Measurements from ENCODE around the gene MSANTD2. TPM values are rescaled to one million over a fixed set of nuclear protein-coding genes. Genes with fewer than 3 reads are reported as not detected.

MSANTD2 gene
- total RNA-seq, 3 donors from 2014 or later, result 7.2 to 13.6 (median 8.4) TPM

DNA sequence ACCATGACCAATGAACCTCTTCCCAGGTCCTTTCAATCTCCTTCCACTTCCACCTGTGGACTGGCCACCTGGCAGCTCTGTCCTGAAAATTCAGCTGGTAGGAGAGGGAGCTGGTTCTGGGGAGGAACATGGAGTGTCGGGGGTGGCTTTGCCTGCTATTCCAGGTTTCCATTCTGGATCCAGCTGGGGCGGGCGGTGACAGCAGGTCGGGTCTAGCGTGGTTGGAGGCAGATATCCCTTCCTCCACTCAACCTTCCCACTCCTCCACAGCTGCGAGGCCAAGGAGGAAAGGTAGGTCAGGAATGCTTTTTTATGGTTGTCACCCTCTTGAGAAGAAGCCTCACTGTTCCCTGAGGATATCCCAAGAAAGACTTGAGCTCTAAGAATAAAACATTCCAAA is 57.2 kb downstream of the MSANTD2 start:
- DNase-seq, result no peak
- no peak for TF ChIP-seq CTCF (IDR thresholded peaks at IDR 0.05)
- peaks cover 20% of the 10 kb centered on the region for H3K4me1 ChIP-seq (ENCODE audit: low read depth)
- H3K9me3 ChIP-seq, result no peaks in the 10 kb centered on the region
- no peak overlapping the region for H3K4me3 ChIP-seq
- H3K36me3 ChIP-seq (ENCODE audit: low read depth), result no peaks in the 10 kb centered on the region
- ATAC-seq, result no peak
- intact Hi-C loops (cut with DNase I, micrococcal nuclease), result no loop called here

- ATAC-seq (no peak), DNase-seq (no peak)
- Histone ChIP-seq H3K4me1 (ENCODE audit: low read depth) (peaks cover 19% of the 10 kb centered on the region), H3K4me3 (no peak overlapping the region), H3K9me3 (no peaks in the 10 kb centered on the region), H3K36me3 (ENCODE audit: low read depth) (no peaks in the 10 kb centered on the region)
- intact Hi-C loops (cut with DNase I, micrococcal nuclease), result no loop called here
- no peak for TF ChIP-seq CTCF (IDR thresholded peaks at IDR 0.05)
Measured at GRCh38 chr11:124742555-124742954, 57.7 kb downstream of the MSANTD2 start.

DNA sequence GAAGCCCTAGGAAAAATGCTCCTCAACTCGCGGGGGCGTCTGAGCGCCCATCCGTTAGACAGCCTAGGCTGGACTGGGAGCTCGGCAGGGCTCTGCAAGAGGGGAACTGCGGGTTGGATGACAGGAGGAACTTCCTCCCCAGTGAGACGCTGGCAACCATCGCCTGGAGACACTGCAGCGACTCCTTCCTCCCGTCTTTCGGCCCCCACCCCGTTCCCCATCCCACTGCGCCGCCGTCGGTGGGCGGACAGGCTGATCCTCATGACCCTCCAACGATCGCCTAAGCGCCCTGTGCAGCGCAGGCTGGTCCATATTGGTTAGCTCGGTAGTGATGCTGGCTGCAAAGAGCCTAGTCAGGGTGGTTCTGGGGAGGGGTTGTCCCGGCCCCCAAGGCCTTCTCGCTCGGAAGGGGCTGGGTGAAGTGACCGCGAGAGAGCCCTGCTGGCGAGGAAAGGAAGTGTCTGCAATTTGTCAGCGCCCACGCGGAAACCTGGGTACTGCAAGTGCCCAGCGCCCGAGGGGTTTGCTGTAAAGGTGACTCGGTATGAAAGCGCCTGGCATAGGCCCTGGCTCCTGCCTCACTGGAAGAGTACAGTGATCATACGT is 59.8 kb downstream of the MSANTD2 start:
- ATAC-seq, result peak; percentile 48
- H3K4me1 ChIP-seq (ENCODE audit: low read depth), result peaks cover 13% of the 10 kb centered on the region
- no peaks in the 10 kb centered on the region for H3K36me3 ChIP-seq (ENCODE audit: low read depth)
- peak in 2 of 3 donors; percentile 30 to 54 for DNase-seq
- peak; percentile 14 for TF ChIP-seq CTCF (IDR thresholded peaks at IDR 0.05)
- intact Hi-C loops (cut with DNase I, micrococcal nuclease), result no loop called here
- no peak overlapping the region for H3K4me3 ChIP-seq
- no peaks in the 10 kb centered on the region for H3K9me3 ChIP-seq

DNA sequence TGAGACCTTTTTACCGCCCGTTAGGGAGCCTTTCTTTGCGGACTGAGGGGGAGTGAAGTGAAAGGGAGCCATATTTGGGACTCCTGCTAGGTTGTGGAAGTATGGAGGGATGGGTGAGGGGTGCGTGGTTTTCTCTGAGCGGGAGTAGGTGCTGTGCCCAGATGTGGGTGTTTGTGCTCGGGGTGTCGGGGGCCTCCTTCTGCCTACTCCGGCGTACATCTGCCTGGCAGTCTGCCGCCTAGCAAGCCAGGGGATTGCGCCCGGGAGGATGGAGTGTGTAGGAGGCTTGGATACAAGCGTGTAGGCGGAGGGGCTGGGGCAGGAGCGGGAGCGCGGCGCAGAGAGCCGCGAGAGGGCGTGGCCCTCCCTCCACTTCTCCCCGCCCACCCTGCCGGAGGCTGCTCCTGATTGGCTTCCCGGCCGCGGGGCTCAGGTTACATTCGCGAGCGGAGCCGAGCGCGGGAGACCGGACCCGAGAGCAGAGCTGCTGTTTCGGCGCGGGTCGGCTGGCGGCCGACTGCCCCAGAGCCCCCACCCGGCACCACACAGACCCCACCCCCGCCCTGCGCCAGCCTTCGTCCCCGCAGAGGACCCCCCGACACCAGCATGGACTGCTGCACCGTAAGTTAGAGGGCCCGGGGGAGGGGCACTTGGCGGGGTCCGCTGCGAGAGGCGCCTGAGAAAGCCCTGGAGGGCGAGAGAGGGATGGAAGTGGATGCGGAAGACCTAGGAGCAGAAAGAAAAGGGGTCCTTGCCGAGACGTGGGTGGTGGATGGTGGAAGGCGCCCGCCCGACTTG is 60.5 kb downstream of the MSANTD2 start, which contains the start of gene NRGN:
TSS of gene NRGN (plus strand) at position 464 of the 798 bp plus-strand sequence. CDS start at position 607, 143 bp downstream.
- Histone ChIP-seq H3K9me3 (no peaks in the 10 kb centered on the region), H3K4me1 (ENCODE audit: low read depth) (peaks cover 13% of the 10 kb centered on the region), H3K4me3 (no peak within 1 kb of the TSS), H3K36me3 (ENCODE audit: low read depth) (no peaks in the 10 kb centered on the region)
- intact Hi-C loops (cut with DNase I, micrococcal nuclease), result no loop called here
- ATAC-seq (peak; percentile 99), DNase-seq (peak; percentile 92 to 94 (median 92))
- TF ChIP-seq CTCF (IDR thresholded peaks at IDR 0.05), result no peak

DNA sequence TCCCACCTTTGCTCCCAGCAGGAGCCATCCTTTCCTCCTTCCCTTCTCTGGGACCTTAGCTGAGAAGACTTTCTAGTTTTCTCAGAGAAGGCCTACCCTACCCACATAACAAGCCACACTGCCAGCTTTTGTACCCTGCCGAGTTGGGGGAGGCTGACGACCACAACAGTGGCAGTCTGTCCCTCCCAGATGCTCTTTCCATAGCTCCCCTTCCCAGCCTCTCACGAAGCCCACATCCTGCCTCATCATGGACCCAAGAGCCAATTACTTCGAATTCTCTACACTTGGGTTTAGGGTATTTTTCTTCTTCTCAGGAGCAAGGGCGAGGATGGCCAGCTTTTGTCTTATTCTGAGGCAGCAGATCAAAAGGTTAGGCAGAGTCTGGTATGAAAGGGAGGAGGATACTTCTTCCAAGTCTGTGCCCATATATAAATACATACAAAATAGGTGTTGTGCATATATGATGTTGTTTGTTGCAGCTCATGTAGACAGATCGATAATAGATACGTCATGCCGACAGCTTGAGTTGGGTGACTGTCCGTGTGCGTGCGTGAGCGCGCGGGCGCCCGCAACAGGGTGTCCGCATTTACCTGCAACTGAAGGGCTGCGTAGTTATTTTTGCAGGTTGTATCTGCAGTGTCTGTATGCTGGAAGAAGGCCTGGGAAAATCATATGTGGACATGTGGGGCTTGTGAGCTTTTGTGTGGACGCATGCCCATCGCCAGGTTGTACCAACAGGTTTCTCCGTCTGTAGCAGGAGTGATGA is 61.3 kb downstream of the MSANTD2 start:
- DNase-seq (peak in 1 of 3 donors; percentile 27), ATAC-seq (no peak)
- intact Hi-C loops (cut with DNase I, micrococcal nuclease), result no loop called here
- H3K36me3 ChIP-seq (ENCODE audit: low read depth), result no peaks in the 10 kb centered on the region
- no peak overlapping the region for H3K4me3 ChIP-seq
- peaks cover 13% of the 10 kb centered on the region for H3K4me1 ChIP-seq (ENCODE audit: low read depth)
- H3K9me3 ChIP-seq, result no peaks in the 10 kb centered on the region
- TF ChIP-seq CTCF (IDR thresholded peaks at IDR 0.05), result no peak
